ENCODE results near the gene ETFDH.
"Not testable (repeated sequence)": the region's sequence is repeated elsewhere in the genome, so short reads cannot be mapped to it uniquely, and the experiment has no call there.

Gene ETFDH

GRCh38 chr4:158710814-158711213, 38.7 kb downstream of the ETFDH start:
- H3K4me3 ChIP-seq (ENCODE audit: control insufficient read depth, low read depth, low read length), result no peak overlapping the region
- no peak for DNase-seq (ENCODE audit: low read depth)
- TF ChIP-seq CTCF (IDR thresholded peaks at IDR 0.05; ENCODE audit: control insufficient read depth, insufficient read depth, low read depth, low read length, missing control alignments), result peak; percentile 65

GRCh38 chr4:158712622-158713021, 40.5 kb downstream of the ETFDH start:
- DNase-seq (ENCODE audit: low read depth); H3K4me3 ChIP-seq (ENCODE audit: control insufficient read depth, low read depth, low read length): not testable (repeated sequence)

- TF ChIP-seq CTCF (IDR thresholded peaks at IDR 0.05; ENCODE audit: control insufficient read depth, insufficient read depth, low read depth, low read length, missing control alignments), result no peak
- no peak overlapping the region for H3K4me3 ChIP-seq (ENCODE audit: control insufficient read depth, low read depth, low read length)
- DNase-seq (ENCODE audit: low read depth), result no peak
Measured at GRCh38 chr4:158714937-158715336, 42.8 kb downstream of the ETFDH start.

GRCh38 chr4:158715802-158716201, 43.7 kb downstream of the ETFDH start:
- DNase-seq (ENCODE audit: low read depth), result no peak
- H3K4me3 ChIP-seq (ENCODE audit: control insufficient read depth, low read depth, low read length), result no peak overlapping the region
- no peak for TF ChIP-seq CTCF (IDR thresholded peaks at IDR 0.05; ENCODE audit: control insufficient read depth, insufficient read depth, low read depth, low read length, missing control alignments)

- H3K4me3 ChIP-seq (ENCODE audit: control insufficient read depth, low read depth, low read length), result no peak overlapping the region
- no peak for TF ChIP-seq CTCF (IDR thresholded peaks at IDR 0.05; ENCODE audit: control insufficient read depth, insufficient read depth, low read depth, low read length, missing control alignments)
- DNase-seq (ENCODE audit: low read depth), result no peak
Measured at GRCh38 chr4:158721680-158722079, 49.6 kb downstream of the ETFDH start.

GRCh38 chr4:158722291-158722916, 50.3 kb downstream of the ETFDH start:
- DNase-seq (ENCODE audit: low read depth), result no peak
- H3K4me3 ChIP-seq (ENCODE audit: control insufficient read depth, low read depth, low read length), result peak overlapping the region; percentile 88
- no peak for TF ChIP-seq CTCF (IDR thresholded peaks at IDR 0.05; ENCODE audit: control insufficient read depth, insufficient read depth, low read depth, low read length, missing control alignments)

- TF ChIP-seq CTCF (IDR thresholded peaks at IDR 0.05; ENCODE audit: control insufficient read depth, insufficient read depth, low read depth, low read length, missing control alignments), result no peak
- H3K4me3 ChIP-seq (ENCODE audit: control insufficient read depth, low read depth, low read length), result peak within 1 kb of the TSS; percentile 88
- DNase-seq (ENCODE audit: low read depth), result no peak
Measured at GRCh38 chr4:158722917-158723793, 51.1 kb downstream of the ETFDH start, which contains the start of gene PPID. TSS of gene PPID (minus strand) at chr4:158723396. CDS start at chr4:158723288, 108 bp downstream.

Data from AG09309 (cell line).